22Rv1 (cell line): ENCODE data around the gene SPRR2D.
"Not testable (repeated sequence)": the region's sequence is repeated elsewhere in the genome, so short reads cannot be mapped to it uniquely, and the experiment has no call there.

Experiments
- H3K27ac ChIP-seq: fragments of 450-650 bp; 2 replicates; pipeline ENCODE4 v1.5.1; 2017
- ZFX ChIP-seq: fragments of 450-650 bp; IDR thresholded peaks from 2 replicates; pipeline ENCODE4 v1.6.1; 2017; ENCODE audit warnings: antibody characterized with exemption, borderline replicate concordance
- TF ChIP-seq, protein P1 (sequence below): fragments of 450-650 bp; IDR thresholded peaks from 2 replicates; pipeline ENCODE4 v1.5.1; 2017; ENCODE audit warnings: mild to moderate bottlenecking

The SPRR2D gene

DNA sequence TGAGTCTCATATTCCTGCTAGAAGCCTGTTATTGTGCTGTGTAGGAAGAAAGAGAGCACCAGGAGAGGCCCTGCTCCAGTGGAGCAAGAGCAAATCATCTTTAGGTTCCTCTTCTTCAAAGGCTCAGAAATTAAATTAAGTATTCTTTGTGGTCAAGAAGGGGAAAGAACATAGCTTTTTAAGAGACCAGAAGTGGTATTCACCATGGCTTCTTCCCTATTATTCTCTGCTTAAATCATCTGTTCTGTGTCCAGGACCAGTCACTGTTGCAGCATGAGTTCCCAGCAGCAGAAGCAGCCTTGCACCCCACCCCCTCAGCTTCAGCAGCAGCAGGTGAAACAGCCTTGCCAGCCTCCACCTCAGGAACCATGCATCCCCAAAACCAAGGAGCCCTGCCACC lies 8.8 kb downstream of the SPRR2D start:
- no peak for TF ChIP-seq ZFX
- TF ChIP-seq, protein P1, sequence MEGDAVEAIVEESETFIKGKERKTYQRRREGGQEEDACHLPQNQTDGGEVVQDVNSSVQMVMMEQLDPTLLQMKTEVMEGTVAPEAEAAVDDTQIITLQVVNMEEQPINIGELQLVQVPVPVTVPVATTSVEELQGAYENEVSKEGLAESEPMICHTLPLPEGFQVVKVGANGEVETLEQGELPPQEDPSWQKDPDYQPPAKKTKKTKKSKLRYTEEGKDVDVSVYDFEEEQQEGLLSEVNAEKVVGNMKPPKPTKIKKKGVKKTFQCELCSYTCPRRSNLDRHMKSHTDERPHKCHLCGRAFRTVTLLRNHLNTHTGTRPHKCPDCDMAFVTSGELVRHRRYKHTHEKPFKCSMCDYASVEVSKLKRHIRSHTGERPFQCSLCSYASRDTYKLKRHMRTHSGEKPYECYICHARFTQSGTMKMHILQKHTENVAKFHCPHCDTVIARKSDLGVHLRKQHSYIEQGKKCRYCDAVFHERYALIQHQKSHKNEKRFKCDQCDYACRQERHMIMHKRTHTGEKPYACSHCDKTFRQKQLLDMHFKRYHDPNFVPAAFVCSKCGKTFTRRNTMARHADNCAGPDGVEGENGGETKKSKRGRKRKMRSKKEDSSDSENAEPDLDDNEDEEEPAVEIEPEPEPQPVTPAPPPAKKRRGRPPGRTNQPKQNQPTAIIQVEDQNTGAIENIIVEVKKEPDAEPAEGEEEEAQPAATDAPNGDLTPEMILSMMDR: no peak
- H3K27ac ChIP-seq: no peak overlapping the region

DNA sequence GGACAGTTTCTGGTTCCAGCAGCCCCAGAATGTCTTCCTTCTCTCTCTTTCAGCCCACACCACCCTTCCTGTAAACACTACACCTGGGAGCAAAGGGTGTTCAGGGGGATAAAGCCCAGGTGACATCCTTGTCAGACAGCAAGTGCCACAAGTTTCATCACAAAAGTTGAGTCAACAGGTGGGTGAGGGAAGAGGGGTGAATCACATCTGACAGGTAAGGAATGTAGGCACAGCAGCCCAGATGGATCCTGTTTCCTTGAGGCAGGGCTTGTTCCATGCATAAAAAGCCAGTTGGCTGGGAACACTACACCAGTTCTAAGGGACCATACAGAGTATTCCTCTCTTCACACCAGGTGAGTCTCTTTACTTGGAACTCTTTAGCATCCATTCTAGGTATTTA lies 10.0 kb downstream of the SPRR2D start, which contains the start of gene SPRR1B:
SPRR1B (plus strand) TSS at position 309 of the 400 bp plus-strand sequence. CDS start 1,143 bp downstream, outside the sequence.
- no peak for TF ChIP-seq ZFX
- TF ChIP-seq, protein P1: no peak
- H3K27ac ChIP-seq: no peak within 1 kb of the TSS

DNA sequence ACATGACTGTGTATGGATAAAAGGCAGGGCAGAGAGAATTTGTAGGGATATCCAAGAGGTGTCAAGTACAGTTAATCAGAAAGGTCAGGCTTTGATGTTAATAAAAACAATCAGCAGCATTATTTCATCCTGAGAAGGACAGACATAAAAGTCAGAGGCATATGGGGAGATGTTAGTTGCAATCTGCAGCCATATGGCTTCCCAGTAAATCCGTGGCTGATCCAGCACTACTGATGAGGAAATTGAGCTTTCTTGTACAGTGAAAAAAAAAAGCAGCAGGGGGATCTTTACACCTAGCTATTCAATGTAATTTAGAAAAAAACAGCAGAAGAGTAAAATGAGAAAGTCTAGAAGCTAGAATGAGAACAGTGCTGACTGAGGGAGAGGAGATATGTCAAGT lies 12.2 kb downstream of the SPRR2D start:
- TF ChIP-seq, protein P1: no peak
- no peak for TF ChIP-seq ZFX
- no peak overlapping the region for H3K27ac ChIP-seq

DNA sequence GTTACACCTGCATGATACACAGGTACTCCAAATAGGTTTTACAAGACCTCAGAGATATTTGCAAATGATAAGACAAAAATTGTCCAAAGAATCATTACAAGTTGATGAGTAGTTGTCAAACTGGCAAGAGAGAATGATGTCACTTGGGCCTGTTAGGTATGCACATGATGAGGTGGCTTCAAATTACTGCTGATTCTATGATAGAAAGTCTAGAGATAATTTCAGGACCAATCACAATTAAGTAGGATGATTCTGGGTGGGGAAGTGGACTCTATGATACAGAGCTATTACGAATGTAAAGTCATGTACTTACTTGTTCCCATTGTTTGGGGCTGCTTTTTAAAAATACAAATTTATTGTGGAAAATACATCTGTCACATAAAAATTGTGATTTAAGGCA lies 15.1 kb downstream of the SPRR2D start:
- TF ChIP-seq ZFX: no peak
- TF ChIP-seq, protein P1: no peak
- no peak overlapping the region for H3K27ac ChIP-seq

DNA sequence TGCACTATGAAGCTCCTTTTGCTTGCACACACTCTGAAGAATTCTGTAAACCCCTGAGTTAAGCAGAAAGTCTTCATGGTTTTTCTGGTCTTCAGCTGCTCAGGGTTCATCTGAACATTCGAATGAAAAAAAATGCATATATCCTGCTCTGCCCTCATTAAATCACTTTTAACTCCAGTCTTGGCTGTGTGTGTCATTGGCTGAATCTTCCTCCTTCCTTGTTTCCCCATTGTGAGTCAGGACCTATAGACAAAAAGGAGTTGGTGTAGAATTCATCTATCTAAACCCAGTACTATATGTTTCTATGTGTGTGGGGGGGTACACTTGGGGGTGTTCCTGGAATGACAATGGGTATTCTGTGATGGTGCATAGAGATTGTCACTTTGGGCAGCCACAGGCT lies 16.5 kb downstream of the SPRR2D start:
- no peak for TF ChIP-seq ZFX
- TF ChIP-seq, protein P1: no peak
- no peak overlapping the region for H3K27ac ChIP-seq

DNA sequence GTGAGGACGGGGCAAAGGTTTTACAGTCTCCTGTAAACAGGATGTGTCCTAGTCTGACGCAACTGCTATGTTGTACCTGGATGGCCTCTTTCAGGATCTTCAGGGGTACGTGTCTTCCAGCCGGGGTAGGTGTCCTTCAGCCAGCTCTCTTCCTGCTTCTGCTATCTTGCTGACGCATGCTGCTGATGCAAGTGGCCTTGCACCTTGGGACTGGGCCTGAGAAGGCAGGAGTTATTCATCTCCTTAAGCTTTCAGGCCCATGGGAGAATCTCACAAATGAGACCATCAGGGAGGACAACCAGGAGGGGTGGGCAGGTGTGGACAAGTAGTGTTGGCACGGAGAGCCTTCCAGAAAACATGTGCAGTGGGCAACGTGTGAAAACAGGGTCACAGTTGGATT lies 17.8 kb downstream of the SPRR2D start:
- TF ChIP-seq, protein P1: no peak
- TF ChIP-seq ZFX: no peak
- no peak overlapping the region for H3K27ac ChIP-seq

DNA sequence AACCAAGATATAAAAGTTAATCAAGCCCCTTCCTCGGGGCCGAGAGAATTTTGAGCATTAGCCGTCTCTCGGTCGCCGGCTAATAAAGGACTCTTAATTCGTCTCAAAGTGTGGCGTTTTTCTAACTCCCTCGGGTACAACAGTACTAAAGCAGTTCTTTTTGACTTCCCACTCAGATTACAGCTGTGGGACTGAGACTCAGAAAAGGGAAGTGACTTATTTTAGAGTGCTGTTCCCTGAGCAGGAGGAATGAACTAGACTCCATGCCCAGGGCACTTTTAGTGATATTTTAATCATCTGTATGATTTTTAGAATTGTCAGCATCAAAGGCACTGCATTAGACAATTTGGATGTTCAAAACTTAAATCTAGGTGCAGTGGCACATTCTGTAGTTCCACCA lies 18.6 kb downstream of the SPRR2D start:
- H3K27ac ChIP-seq: not testable (repeated sequence)

DNA sequence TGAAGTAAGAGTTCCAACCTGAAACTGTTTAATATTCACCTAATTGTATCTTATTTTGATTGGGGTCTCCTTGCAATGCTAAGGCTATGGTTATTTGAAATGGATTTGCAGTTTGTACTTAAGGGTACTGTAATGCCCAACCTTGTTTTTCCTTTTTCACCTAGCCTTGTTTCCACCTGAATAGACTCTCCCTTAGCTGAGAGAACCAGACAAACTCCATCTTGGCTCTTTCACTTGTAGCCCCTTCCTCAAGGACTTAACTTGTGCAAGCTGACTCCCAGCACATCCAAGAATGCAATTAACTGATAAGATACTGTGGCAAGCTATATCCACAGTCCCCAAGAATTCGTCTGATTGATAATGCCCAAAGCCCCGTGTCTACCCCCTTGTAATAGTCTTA lies 19.1 kb downstream of the SPRR2D start:
- not testable (repeated sequence) for H3K27ac ChIP-seq

DNA sequence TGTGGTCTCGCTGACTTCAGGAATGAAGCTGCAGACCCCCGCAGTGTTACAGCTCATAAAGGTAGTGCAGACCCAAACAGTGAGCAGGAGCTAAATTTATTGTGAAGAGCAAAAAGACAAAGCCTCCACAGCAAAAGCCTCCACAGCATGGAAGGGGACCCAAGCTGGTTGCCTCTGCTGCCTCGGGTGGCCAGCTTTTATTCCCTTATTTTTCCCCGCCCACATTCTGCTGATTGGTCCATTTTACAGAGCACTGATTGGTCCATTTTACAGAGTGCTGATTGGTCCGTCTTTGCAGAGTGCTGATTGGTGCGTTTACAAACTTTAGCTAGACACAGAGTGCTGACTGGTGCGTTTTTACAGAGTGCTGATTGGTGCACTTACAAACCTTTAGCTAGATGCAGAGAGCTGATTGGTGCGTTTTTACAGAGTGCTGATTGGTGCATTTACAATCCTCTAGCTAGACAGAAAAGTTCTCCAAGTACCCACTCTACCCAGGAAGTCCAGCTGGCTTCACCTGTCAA lies 29.6 kb downstream of the SPRR2D start:
- not testable (repeated sequence) for H3K27ac ChIP-seq
